Common myeloid progenitor, CD34-positive (primary cell): ENCODE measurements around the gene ATXN10.

Experiments used
- CTCF ChIA-PET: fragments of 350-600 bp; sonication (Branson Sonifier 250); formaldehyde crosslinking; loops from one replicate; lab custom pipeline; 2021; ENCODE audit warnings: antibody characterized with exemption; lab: Charles Lee
- POLR2A ChIA-PET: fragments of 350-600 bp; sonication (Branson Sonifier 250); formaldehyde crosslinking; loops from one replicate; lab custom pipeline; 2021; ENCODE audit warnings: antibody characterized with exemption; lab: Charles Lee
- DNase-seq, 3 donors: peaks; one replicate each; pipeline versions ENCODE4 v3.0.0 to v3.0.0-alpha.2; 2013
- H3K27ac ChIP-seq, 2 experiments: 1 replicate in 1 of 2; 2 replicates in 1 of 2; pipeline ENCODE4 v1.7.0; 2013; ENCODE audit warnings: inconsistent platforms in 2 of 2, low read length in 2 of 2, mild to moderate bottlenecking in 2 of 2, low read depth in 1 of 2, moderate library complexity in 1 of 2; ENCODE audit not compliant: severe bottlenecking in 2 of 2, insufficient read depth in 1 of 2, poor library complexity in 1 of 2
- H3K27me3 ChIP-seq, 5 experiments: replicated peaks in 2 of 5; 1 replicate in 3 of 5; 2 replicates in 2 of 5; pipeline versions ENCODE4 v1.6.1 to v1.7.0; 2013; ENCODE audit warnings: low read length in 4 of 5, mild to moderate bottlenecking in 2 of 5, moderate library complexity in 2 of 5, inconsistent platforms in 1 of 5; ENCODE audit not compliant: insufficient read depth in 5 of 5, control insufficient read depth in 4 of 5
- H3K36me3 ChIP-seq, 4 experiments: 1 replicate in 2 of 4; 2 replicates in 2 of 4; pipeline versions ENCODE4 v1.6.1 to v1.7.0; 2013; ENCODE audit warnings: low read length in 3 of 4, control low read depth in 1 of 4, mild to moderate bottlenecking in 1 of 4; ENCODE audit not compliant: control insufficient read depth in 4 of 4, insufficient read depth in 4 of 4
- H3K4me1 ChIP-seq, 4 experiments: 1 replicate in 3 of 4; 2 replicates in 1 of 4; pipeline versions ENCODE4 v1.6.1 to v1.7.1; 2013; ENCODE audit warnings: low read length in 3 of 4, mild to moderate bottlenecking in 3 of 4, control low read depth in 1 of 4, inconsistent platforms in 1 of 4, moderate library complexity in 1 of 4; ENCODE audit not compliant: control insufficient read depth in 4 of 4, insufficient read depth in 4 of 4; ENCODE audit errors: control extremely low read depth in 1 of 4
- H3K4me3 ChIP-seq, 7 experiments: 1 replicate in 4 of 7; 2 replicates in 3 of 7; pipeline versions ENCODE4 v1.5.1 to v1.7.0; 2013; ENCODE audit warnings: mild to moderate bottlenecking in 7 of 7, low read length in 6 of 7, moderate library complexity in 6 of 7, inconsistent platforms in 2 of 7, low read depth in 2 of 7, control low read depth in 1 of 7; ENCODE audit not compliant: insufficient read depth in 4 of 7, control insufficient read depth in 1 of 7; ENCODE audit errors: extremely low read depth in 1 of 7
- H3K9me3 ChIP-seq, 5 experiments: 1 replicate in 4 of 5; 2 replicates in 1 of 5; pipeline versions ENCODE4 v1.6.1 to v1.7.1; 2013; ENCODE audit warnings: low read length in 4 of 5, mild to moderate bottlenecking in 2 of 5, inconsistent platforms in 1 of 5, low read depth in 1 of 5, moderate library complexity in 1 of 5; ENCODE audit not compliant: control insufficient read depth in 4 of 5, insufficient read depth in 2 of 5; ENCODE audit errors: control extremely low read depth in 1 of 5
- WGBS: methylation state at CpG from one replicate; pipeline ENCODE4 v1.1.5; 2013; ENCODE audit not compliant: insufficient coverage; 5-methylcytosine and 5-hydroxymethylcytosine counted together

Gene ATXN10

DNA sequence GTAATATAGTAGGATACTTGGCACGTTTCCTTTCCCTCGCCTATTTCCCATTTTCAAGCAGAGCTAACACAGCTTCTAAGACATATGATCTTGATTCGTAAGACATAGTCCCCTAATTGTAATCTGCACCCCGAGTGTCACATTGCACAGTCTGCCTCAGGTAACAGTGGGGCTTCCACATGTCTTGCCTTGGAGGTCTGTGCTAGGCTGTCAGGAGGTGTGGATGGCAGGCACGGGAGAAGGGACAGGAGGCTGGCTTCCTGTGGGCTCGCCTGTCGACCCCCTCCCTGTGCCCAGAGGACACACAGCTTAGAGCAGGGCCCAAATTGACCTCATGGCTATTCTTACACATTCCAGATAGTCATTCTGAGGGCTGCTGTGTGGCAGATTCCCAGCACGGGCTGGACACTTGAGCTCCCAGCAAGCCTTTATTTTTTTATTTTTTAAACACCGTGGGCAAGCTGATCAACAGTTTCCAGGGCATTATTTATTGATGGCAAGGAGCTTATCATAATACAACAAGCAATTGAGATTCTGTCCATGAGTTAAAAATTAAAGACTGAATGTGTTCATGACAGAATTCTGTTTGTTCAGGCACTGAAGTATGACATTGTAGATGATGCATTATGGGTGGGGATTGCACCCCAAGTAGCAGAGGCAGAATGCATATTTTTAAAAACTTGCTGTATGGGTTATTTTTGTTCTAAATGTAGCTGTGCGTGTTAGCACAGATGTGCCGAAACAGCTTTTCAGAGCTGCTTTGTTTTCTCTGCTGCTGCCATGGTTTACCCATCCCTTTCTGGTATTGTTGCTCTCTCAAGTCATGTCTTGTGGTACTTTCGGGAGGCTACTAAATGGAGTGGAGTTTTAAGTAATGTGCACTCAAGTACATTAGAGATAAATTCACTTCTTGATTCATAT is 113.0 kb downstream of the ATXN10 start:
- 94% methylated on average over 9 of the region's 12 CpGs for WGBS
- Histone ChIP-seq H3K27me3 (no peaks in the 10 kb centered on the region), H3K9me3 (peaks cover 0 to 3% (median 0%) of the 10 kb centered on the region in 5 experiments), H3K4me3 (no peak overlapping the region), H3K4me1 (no peaks in the 10 kb centered on the region), H3K27ac (no peak overlapping the region), H3K36me3 (peaks cover 0 to 21% (median 8%) of the 10 kb centered on the region in 4 experiments)
- ChIA-PET CTCF (interaction anchor here (0.7 to 1.1 kb wide), 3 partner anchors 100 to 207 kb away, joined by 3 to 4 read pairs (median 3); no protein-coding TSS in a partner anchor), POLR2A (no interaction called here)
- DNase-seq, result no peak

DNA sequence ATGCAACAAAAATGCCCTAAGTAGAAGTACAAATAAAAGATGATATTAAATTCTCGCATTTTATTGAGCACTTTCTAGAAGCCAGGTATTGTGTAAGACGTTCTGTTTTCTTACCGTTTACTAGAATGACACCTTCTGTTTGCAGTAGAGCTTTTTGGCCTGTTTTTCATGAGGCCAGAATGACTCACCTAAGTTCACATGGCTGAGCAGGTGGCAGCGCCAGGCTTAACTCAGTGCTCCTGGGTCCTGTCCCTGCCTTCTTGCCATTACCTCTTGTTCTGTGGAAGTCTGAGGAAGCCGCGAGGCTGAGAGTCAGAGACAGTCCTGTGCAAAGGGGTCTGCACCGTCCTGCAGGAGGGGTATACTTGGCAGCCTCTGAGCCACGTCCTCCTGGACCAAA is 113.8 kb downstream of the ATXN10 start:
- Histone ChIP-seq H3K27me3 (no peaks in the 10 kb centered on the region), H3K27ac (no peak overlapping the region), H3K9me3 (peaks cover 0 to 3% (median 0%) of the 10 kb centered on the region in 5 experiments), H3K36me3 (peaks cover 0 to 19% (median 8%) of the 10 kb centered on the region in 4 experiments), H3K4me3 (no peak overlapping the region), H3K4me1 (no peaks in the 10 kb centered on the region)
- CTCF ChIA-PET, result interaction anchor here (0.7 to 0.8 kb wide), 2 partner anchors 101 to 208 kb away, joined by 3 to 4 read pairs; no protein-coding TSS in a partner anchor
- POLR2A ChIA-PET, result no interaction called here
- DNase-seq, result no peak
- 100% methylated on average over 8 of the region's 8 CpGs for WGBS

DNA sequence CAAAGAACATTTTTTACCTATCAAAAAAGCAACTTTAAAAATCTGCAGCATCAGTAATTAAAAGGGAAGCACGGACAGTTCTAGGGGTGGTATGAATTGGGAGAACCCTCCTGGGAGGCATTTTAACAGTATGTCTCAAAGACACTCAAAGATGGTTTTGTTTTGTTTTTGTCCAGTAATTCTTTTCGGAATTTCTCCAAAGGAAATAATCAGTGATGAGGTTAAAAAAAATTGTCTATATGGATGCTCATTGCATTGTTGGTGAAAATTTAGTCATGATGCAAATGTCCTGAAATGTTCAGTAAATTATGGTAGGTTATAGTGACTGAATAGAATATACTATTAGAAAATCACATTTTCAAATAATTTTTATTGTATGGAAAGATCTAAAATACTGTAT is 115.1 kb downstream of the ATXN10 start:
- ChIA-PET POLR2A (no interaction called here), CTCF (no interaction called here)
- 0% methylated on average over 1 of the region's 2 CpGs for WGBS
- Histone ChIP-seq H3K36me3 (peaks cover 0 to 14% (median 8%) of the 10 kb centered on the region in 4 experiments), H3K4me1 (no peaks in the 10 kb centered on the region), H3K9me3 (peaks cover 0 to 3% (median 0%) of the 10 kb centered on the region in 5 experiments), H3K27me3 (no peaks in the 10 kb centered on the region), H3K4me3 (no peak overlapping the region), H3K27ac (no peak overlapping the region)
- no peak for DNase-seq

DNA sequence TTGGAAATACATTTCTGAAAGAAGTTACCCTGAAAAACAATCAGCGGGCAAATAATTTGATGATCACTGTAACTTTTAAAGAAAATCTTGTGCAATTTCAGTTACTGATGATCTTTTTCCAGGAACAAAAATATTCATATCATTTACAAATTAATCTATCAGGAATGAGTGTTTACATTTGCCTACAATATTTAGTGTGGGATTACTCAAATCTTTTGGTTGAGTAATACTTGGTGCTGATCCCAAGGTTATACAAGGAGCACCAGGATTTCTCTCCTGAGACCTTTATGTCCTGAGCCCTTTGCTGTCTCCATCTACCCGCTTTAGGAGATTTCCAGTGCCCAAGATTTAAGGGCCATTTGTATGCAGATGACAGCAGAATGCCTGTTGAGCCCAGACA is 116.1 kb downstream of the ATXN10 start:
- H3K4me1 ChIP-seq, result no peaks in the 10 kb centered on the region
- no peak for DNase-seq
- peaks cover 0 to 4% (median 0%) of the 10 kb centered on the region in 5 experiments for H3K9me3 ChIP-seq
- no peaks in the 10 kb centered on the region for H3K27me3 ChIP-seq
- CTCF ChIA-PET, result no interaction called here
- no peak overlapping the region for H3K4me3 ChIP-seq
- no peak overlapping the region for H3K27ac ChIP-seq
- H3K36me3 ChIP-seq, result peaks cover 0 to 17% (median 10%) of the 10 kb centered on the region in 4 experiments
- POLR2A ChIA-PET, result no interaction called here
- 94% methylated on average over 2 of the region's 2 CpGs for WGBS

DNA sequence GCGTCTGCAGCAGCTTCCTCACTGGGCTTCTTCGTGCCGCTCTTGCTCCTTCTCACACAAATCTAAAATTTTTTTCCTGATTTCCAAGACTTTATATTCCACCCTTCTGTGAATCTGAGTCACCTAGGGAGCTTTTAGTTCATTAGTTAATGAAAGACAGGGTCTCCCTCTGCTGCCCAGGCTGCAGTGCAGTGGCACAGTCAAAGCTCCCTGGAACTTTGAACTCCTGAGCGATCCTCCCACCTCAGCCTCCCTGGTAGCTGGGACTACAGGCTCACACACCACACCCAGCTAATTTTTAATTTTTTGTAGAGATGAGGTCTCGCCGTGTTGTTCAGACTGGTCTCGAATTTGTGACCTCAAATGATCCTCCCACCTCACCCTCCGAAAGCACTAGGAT is 116.9 kb downstream of the ATXN10 start:
- H3K4me1 ChIP-seq, result no peaks in the 10 kb centered on the region
- CTCF ChIA-PET, result interaction anchor here (1.0 kb wide), 1 partner anchor 11 kb away, joined by 3 read pairs; no protein-coding TSS in a partner anchor
- POLR2A ChIA-PET, result no interaction called here
- H3K27ac ChIP-seq, result no peak overlapping the region
- no peaks in the 10 kb centered on the region for H3K27me3 ChIP-seq
- H3K4me3 ChIP-seq, result no peak overlapping the region
- 98% methylated on average over 7 of the region's 8 CpGs for WGBS
- peaks cover 3 to 23% (median 14%) of the 10 kb centered on the region in 4 experiments for H3K36me3 ChIP-seq
- peaks cover 4 to 8% (median 5%) of the 10 kb centered on the region in 5 experiments for H3K9me3 ChIP-seq
- DNase-seq, result no peak

DNA sequence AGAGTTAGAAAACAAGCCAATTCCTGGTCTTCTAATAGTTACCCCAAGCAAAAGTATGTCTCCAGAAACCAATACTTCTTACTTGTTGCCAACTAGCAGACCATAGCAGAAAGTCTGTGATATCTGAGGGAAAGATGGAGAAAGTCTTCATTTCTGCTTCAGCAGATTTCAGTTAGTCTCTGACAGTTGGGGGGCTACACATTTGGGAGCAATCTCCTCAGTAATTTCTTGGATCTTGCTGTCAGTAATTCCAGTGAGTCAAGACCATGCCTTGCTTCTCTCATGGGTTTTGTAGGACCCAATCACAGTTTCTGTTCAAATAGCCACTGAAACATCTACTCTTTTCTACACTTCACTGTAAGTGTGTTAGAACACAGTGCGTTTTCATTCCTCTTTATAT is 118.8 kb downstream of the ATXN10 start:
- H3K4me1 ChIP-seq, result no peaks in the 10 kb centered on the region
- no peak overlapping the region for H3K4me3 ChIP-seq
- no peak overlapping the region for H3K27ac ChIP-seq
- no peak for DNase-seq
- CTCF ChIA-PET, result no interaction called here
- WGBS, result 100% methylated on average over 1 of the region's 1 CpG
- peaks cover 7 to 25% (median 11%) of the 10 kb centered on the region in 5 experiments for H3K9me3 ChIP-seq
- POLR2A ChIA-PET, result no interaction called here
- H3K27me3 ChIP-seq, result no peaks in the 10 kb centered on the region
- H3K36me3 ChIP-seq, result peaks cover 7 to 36% (median 15%) of the 10 kb centered on the region in 4 experiments

DNA sequence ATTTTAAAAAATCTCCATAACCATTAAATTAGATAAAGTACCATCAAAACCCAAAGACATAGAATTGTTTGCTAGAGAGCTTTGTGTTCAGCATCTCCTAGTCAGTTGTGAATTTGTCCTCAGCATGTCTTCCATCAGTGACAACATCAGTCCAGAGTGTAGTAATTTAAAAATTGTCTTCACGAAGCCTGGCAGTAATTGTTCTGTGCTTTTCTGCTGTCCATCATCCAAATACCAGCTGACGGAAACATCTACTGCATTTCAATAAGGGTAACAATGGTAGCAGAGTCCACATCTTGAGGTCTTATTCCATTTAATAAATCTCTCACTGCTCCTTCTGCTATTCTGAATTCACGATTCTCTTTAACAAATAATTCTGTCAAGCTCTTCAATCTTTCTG is 121.5 kb downstream of the ATXN10 start:
- POLR2A ChIA-PET, result no interaction called here
- peaks cover 7 to 62% (median 21%) of the 10 kb centered on the region in 4 experiments for H3K36me3 ChIP-seq
- DNase-seq, result no peak
- H3K4me3 ChIP-seq, result no peak overlapping the region
- WGBS, result 100% methylated on average over 3 of the region's 3 CpGs
- H3K4me1 ChIP-seq, result no peaks in the 10 kb centered on the region
- H3K27ac ChIP-seq, result no peak overlapping the region
- CTCF ChIA-PET, result interaction anchor here (1.4 kb wide), 1 partner anchor 17 kb away, joined by 3 read pairs; no protein-coding TSS in a partner anchor
- H3K27me3 ChIP-seq, result no peaks in the 10 kb centered on the region
- H3K9me3 ChIP-seq, result peaks cover 7 to 49% (median 22%) of the 10 kb centered on the region in 5 experiments
